B cell (primary cell): ENCODE measurements around the gene ABCA12. TPM values are rescaled to one million over a fixed set of nuclear protein-coding genes. Genes with fewer than 3 reads are reported as not detected.

ENCODE experiments used
- ATAC-seq: fragments of 200-7000 bp; cut with Tn5 transposase; one replicate; pipeline ENCODE4 v1.10.0; 2021; ENCODE audit warnings: low read depth, mild to moderate bottlenecking, moderate number of reproducible peaks, moderate library complexity
- CTCF ChIA-PET: fragments of 350-600 bp; sonication (Branson Sonifier 250); formaldehyde crosslinking; loops from one replicate; lab custom pipeline; 2021; ENCODE audit warnings: antibody characterized with exemption, inconsistent platforms; lab: Charles Lee
- POLR2A ChIA-PET: fragments of 350-600 bp; sonication (Branson Sonifier 250); formaldehyde crosslinking; loops from one replicate; lab custom pipeline; 2021; ENCODE audit warnings: antibody characterized with exemption; lab: Charles Lee
- DNase-seq: peaks from one replicate; pipeline ENCODE4 v3.0.0; 2013
- H2AFZ ChIP-seq: 2 replicates; pipeline ENCODE4 v1.6.1; 2012; ENCODE audit warnings: mild to moderate bottlenecking, low read depth, low read length; ENCODE audit not compliant: insufficient read depth, poor library complexity, severe bottlenecking
- H3K27ac ChIP-seq, 2 donors: 1 replicate in 1 of 2; 2 replicates in 1 of 2; pipeline ENCODE4 v1.5.1; 2012 to 2013; ENCODE audit warnings: low read length in 2 of 2, mild to moderate bottlenecking in 2 of 2, moderate library complexity in 1 of 2
- H3K27me3 ChIP-seq, 4 experiments: fragments of 200-600 bp in 1 of 4; sonication (generic) in 1 of 4; replicated peaks in 1 of 4; 1 replicate in 2 of 4; 2 replicates in 2 of 4; pipeline versions ENCODE4 v1.6.1 to v1.7.0; 2013 to 2016; ENCODE audit warnings: low read length in 3 of 4, mild to moderate bottlenecking in 2 of 4, mixed read lengths in 1 of 4, moderate library complexity in 1 of 4; ENCODE audit not compliant: insufficient read depth in 4 of 4, control insufficient read depth in 3 of 4; ENCODE audit errors: control extremely low read depth in 1 of 4
- H3K36me3 ChIP-seq, 2 experiments: replicated peaks in 1 of 2; 1 replicate in 1 of 2; 2 replicates in 1 of 2; pipeline versions ENCODE4 v1.6.1 to v1.7.1; 2013; ENCODE audit warnings: low read length in 1 of 2; ENCODE audit not compliant: insufficient read depth in 2 of 2, control insufficient read depth in 1 of 2; ENCODE audit errors: control extremely low read depth in 1 of 2, extremely low read depth in 1 of 2
- H3K4me1 ChIP-seq, 2 donors: fragments of 200-600 bp in 1 of 2; sonication (generic) in 1 of 2; 1 replicate in 1 of 2; 2 replicates in 1 of 2; pipeline versions ENCODE4 v1.5.1 to v1.6.1; 2013 to 2017; ENCODE audit warnings: low read length in 2 of 2; ENCODE audit not compliant: control insufficient read depth in 2 of 2, insufficient read depth in 2 of 2
- H3K4me2 ChIP-seq: replicated peaks from 2 replicates; pipeline ENCODE3; 2012; ENCODE audit warnings: mild to moderate bottlenecking, low read depth, low read length; ENCODE audit not compliant: poor library complexity, severe bottlenecking
- H3K4me3 ChIP-seq, 5 experiments: fragments of 200-600 bp in 1 of 5; sonication (generic) in 1 of 5; 1 replicate in 3 of 5; 2 replicates in 2 of 5; pipeline versions ENCODE4 v1.5.1 to v1.7.0; 2011 to 2016; ENCODE audit warnings: low read length in 4 of 5, mild to moderate bottlenecking in 4 of 5, low read depth in 2 of 5, control low read depth in 1 of 5, moderate library complexity in 1 of 5; ENCODE audit not compliant: insufficient read depth in 1 of 5; ENCODE audit errors: control extremely low read depth in 1 of 5, extremely low read depth in 1 of 5
- H3K79me2 ChIP-seq: fragments of 200-600 bp; sonication (generic); one replicate; pipeline ENCODE4 v1.6.0; 2016; ENCODE audit warnings: low read length; ENCODE audit not compliant: control insufficient read depth, insufficient read depth
- H3K9ac ChIP-seq: fragments of 200-600 bp; sonication (generic); 2 replicates; pipeline ENCODE4 v1.6.1; 2017; ENCODE audit warnings: mild to moderate bottlenecking, low read length, moderate library complexity
- H3K9me3 ChIP-seq, 3 donors: one replicate each; pipeline versions ENCODE4 v1.6.1 to v1.7.1; 2013; ENCODE audit warnings: low read length in 2 of 3; ENCODE audit not compliant: control insufficient read depth in 2 of 3, insufficient read depth in 1 of 3; ENCODE audit errors: control extremely low read depth in 1 of 3
- H4K20me1 ChIP-seq: 2 replicates; pipeline ENCODE4 v1.6.0; 2012; ENCODE audit warnings: mild to moderate bottlenecking, low read length; ENCODE audit not compliant: insufficient read depth, control insufficient read depth, poor library complexity, severe bottlenecking
- H3K27ac Mint-ChIP-seq: one replicate; pipeline ENCODE4 v1.8.0; 2021; ENCODE audit warnings: mixed read lengths
- H3K27me3 Mint-ChIP-seq: one replicate; pipeline ENCODE4 v1.8.0; 2021; ENCODE audit warnings: mixed read lengths
- H3K4me1 Mint-ChIP-seq: one replicate; pipeline ENCODE4 v1.8.0; 2021; ENCODE audit warnings: mixed read lengths
- H3K4me3 Mint-ChIP-seq: one replicate; pipeline ENCODE4 v1.8.0; 2021; ENCODE audit warnings: mixed read lengths
- H3K9me3 Mint-ChIP-seq: one replicate; pipeline ENCODE4 v1.8.0; 2022; ENCODE audit warnings: mixed read lengths; ENCODE audit not compliant: insufficient read depth
- EZH2 ChIP-seq: IDR thresholded peaks from 2 replicates; pipeline ENCODE4 v1.6.1; 2012; ENCODE audit warnings: borderline replicate concordance, low read depth, mild to moderate bottlenecking, moderate library complexity, low read length; ENCODE audit not compliant: insufficient read depth, poor library complexity, severe bottlenecking
- WGBS: methylation state at CpG from one replicate; pipeline ENCODE4 v1.1.5; 2013; ENCODE audit warnings: missing lambda C conversion rate; ENCODE audit not compliant: insufficient coverage; 5-methylcytosine and 5-hydroxymethylcytosine counted together
- intact Hi-C: fragments of 100-400 bp; cut with micrococcal nuclease; formaldehyde crosslinking; loops from one replicate; pipeline ENCODE4 v1.10.0; 2022
- polyA plus RNA-seq: library from polyadenylated mRNA; depleted of rRNA; stranded (reverse); fragments of >200 nt; gene quantifications from 2 replicates; pipeline ENCODE4 v1.2.3, GENCODE V29; 2012
- total RNA-seq, 2 donors: library from RNA; stranded (reverse); fragments of 120-200 nt in 1 of 2; gene quantifications; 1 replicate in 1 of 2; 2 replicates in 1 of 2; pipeline versions ENCODE4 v1.2.3 to v1.2.4, GENCODE V29; 2013 to 2022
- TF ChIP-seq, protein P1 (sequence below): fragments of 200-600 bp; IDR thresholded peaks from one replicate; pipeline ENCODE4 v1.8.0; 2022; ENCODE audit warnings: antibody characterized with exemption, mild to moderate bottlenecking

ABCA12 gene
- total and polyA plus RNA-seq, 2 donors (not counting 1 experiment from before 2014, with no cell fraction given), result not detected

DNA sequence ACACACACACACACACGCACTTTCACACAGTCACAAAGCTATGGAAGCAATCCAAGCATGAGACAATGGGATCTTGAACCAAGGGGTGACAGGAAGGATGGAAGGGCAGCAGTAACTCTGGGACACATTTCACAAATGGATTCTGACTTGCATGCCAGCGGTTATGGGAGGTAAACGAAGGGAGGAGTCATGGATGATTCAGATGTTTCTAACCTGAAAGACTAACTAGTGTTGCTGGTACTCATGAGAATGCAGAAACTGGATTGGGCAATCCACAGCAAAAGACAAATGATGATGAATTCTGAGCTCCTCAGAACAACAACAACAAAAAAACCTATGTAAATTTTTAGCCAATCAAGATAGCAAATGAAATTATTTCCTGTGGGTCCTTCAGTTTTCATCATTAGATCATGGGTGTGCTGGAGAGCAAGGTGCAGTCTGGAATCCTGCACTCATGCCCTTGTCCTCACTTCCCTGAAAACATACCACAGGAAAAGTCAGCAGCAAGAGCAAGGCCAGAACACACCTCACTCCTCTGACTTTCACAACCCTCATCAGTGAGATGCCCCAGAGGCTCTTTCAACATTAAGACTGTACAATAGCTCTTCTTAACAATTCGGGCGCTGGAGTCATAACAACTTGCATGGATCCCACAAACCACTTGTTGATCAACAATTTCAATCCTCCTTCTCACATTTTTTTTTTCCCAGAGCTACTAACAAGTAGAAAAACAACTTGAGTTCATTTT lies 32.6 kb downstream of the ABCA12 start:
- H2AFZ ChIP-seq, result no peak overlapping the region
- no peak overlapping the region for H3K9ac ChIP-seq
- no peak overlapping the region for H3K27ac ChIP-seq
- intact Hi-C loops, result no loop called here
- ATAC-seq, result no peak
- ChIA-PET CTCF (no interaction called here), POLR2A (no interaction called here)
- TF ChIP-seq, protein P1, sequence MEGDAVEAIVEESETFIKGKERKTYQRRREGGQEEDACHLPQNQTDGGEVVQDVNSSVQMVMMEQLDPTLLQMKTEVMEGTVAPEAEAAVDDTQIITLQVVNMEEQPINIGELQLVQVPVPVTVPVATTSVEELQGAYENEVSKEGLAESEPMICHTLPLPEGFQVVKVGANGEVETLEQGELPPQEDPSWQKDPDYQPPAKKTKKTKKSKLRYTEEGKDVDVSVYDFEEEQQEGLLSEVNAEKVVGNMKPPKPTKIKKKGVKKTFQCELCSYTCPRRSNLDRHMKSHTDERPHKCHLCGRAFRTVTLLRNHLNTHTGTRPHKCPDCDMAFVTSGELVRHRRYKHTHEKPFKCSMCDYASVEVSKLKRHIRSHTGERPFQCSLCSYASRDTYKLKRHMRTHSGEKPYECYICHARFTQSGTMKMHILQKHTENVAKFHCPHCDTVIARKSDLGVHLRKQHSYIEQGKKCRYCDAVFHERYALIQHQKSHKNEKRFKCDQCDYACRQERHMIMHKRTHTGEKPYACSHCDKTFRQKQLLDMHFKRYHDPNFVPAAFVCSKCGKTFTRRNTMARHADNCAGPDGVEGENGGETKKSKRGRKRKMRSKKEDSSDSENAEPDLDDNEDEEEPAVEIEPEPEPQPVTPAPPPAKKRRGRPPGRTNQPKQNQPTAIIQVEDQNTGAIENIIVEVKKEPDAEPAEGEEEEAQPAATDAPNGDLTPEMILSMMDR, result no peak
- no peak for TF ChIP-seq EZH2
- H3K4me2 ChIP-seq, result no peak overlapping the region
- H4K20me1 ChIP-seq, result no peaks in the 10 kb centered on the region
- no peak overlapping the region for H3K4me3 Mint-ChIP-seq
- H3K27ac Mint-ChIP-seq, result no peak overlapping the region
- WGBS, result 83% methylated on average over 2 of the region's 5 CpGs
- no peaks in the 10 kb centered on the region for H3K9me3 ChIP-seq
- H3K27me3 ChIP-seq, result no peaks in the 10 kb centered on the region
- DNase-seq, result no peak
- H3K4me1 Mint-ChIP-seq, result no peaks in the 10 kb centered on the region
- no peaks in the 10 kb centered on the region for H3K4me1 ChIP-seq
- H3K4me3 ChIP-seq, result no peak overlapping the region
- no peaks in the 10 kb centered on the region for H3K27me3 Mint-ChIP-seq
- H3K9me3 Mint-ChIP-seq, result no peaks in the 10 kb centered on the region
- H3K36me3 ChIP-seq, result no peaks in the 10 kb centered on the region
- no peaks in the 10 kb centered on the region for H3K79me2 ChIP-seq

DNA sequence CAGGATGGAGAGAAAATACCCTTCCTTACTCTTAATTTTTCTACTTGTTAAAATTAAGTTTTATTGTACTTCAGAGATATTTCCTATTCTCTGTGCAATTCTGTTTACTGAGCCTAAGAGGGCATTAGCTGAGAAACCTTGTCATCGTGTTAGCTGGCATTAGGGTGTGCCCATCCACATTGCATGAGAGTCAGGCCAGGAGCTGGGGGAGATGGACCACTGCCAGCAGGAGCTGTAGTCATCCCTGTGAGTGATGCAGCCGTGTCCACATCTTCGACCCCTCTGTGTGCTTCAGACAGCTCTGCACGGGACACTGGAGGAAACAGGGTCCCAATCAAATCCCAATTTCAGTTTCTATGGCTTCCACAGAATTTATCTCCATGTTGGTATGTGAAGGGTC lies 34.2 kb downstream of the ABCA12 start:
- Histone ChIP-seq H3K9me3 (no peaks in the 10 kb centered on the region), H3K36me3 (no peaks in the 10 kb centered on the region), H3K4me3 (no peak overlapping the region), H3K4me2 (no peak overlapping the region), H2AFZ (no peak overlapping the region), H3K27me3 (no peaks in the 10 kb centered on the region), H3K9ac (no peak overlapping the region), H4K20me1 (no peaks in the 10 kb centered on the region), H3K27ac (no peak overlapping the region), H3K4me1 (no peaks in the 10 kb centered on the region), H3K79me2 (no peaks in the 10 kb centered on the region)
- H3K27me3 Mint-ChIP-seq, result no peaks in the 10 kb centered on the region
- TF ChIP-seq, protein P1, result no peak
- no peak for TF ChIP-seq EZH2
- H3K27ac Mint-ChIP-seq, result no peak overlapping the region
- H3K9me3 Mint-ChIP-seq, result no peaks in the 10 kb centered on the region
- POLR2A ChIA-PET, result no interaction called here
- no peaks in the 10 kb centered on the region for H3K4me1 Mint-ChIP-seq
- 77% methylated on average over 3 of the region's 4 CpGs for WGBS
- ATAC-seq (no peak), DNase-seq (no peak)
- intact Hi-C loops, result no loop called here
- CTCF ChIA-PET, result no interaction called here
- no peak overlapping the region for H3K4me3 Mint-ChIP-seq
